ENCODE results near the gene HOXC6. TPM values are rescaled to one million over a fixed set of nuclear protein-coding genes. Genes with fewer than 3 reads are reported as not detected.

Gene HOXC6
- total RNA-seq, 4 donors from 2014 or later, result 0.48 TPM; not detected in 3

DNA sequence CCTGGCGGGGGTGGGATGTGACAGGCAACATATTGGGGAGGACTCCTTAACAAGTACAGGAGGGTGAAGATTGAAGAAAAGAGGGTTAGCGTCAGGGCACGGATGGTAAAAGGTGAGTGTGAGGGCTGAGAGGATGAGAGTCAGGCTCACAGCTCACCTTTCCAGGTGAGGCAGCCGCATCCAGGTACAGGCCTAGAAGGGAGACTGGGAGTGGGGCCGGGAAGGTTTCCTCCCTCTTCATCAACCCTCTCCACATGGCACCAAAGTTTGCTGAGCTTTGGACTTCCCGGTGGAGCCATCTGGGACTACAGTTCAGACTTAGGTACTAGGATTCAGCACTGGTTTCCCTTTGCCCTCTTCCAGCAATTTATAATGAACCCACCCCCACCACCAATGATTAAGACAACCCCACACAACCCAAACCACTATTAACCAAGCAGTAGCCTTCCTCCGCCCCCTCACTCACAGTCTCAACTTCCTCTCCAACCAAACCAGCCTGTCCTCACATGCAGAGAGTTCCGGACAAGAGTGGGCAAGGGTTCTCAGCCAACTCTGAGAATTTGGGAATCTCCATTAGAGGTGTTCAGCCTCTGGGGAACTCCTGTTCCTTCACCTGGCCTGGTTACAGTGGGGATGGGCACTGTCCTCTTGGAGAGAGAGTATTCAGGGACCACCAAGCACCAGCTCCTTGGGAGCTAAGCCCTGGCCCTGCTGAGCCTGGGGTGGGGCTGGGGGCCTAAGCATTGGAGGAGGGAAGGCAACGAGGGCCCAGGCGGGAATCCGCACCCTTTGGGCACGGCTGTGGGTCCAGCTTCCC, 23.0 kb downstream of the HOXC6 start:
- in situ Hi-C loops (cut with MboI; ENCODE audit: low pct_ligation_motif_present in 1 of 4, low pct_unique_long_range_greater_than_20kb in 1 of 4, low sequenced_read_pairs in 3 of 4), result no loop called here
- TF ChIP-seq, protein P1, sequence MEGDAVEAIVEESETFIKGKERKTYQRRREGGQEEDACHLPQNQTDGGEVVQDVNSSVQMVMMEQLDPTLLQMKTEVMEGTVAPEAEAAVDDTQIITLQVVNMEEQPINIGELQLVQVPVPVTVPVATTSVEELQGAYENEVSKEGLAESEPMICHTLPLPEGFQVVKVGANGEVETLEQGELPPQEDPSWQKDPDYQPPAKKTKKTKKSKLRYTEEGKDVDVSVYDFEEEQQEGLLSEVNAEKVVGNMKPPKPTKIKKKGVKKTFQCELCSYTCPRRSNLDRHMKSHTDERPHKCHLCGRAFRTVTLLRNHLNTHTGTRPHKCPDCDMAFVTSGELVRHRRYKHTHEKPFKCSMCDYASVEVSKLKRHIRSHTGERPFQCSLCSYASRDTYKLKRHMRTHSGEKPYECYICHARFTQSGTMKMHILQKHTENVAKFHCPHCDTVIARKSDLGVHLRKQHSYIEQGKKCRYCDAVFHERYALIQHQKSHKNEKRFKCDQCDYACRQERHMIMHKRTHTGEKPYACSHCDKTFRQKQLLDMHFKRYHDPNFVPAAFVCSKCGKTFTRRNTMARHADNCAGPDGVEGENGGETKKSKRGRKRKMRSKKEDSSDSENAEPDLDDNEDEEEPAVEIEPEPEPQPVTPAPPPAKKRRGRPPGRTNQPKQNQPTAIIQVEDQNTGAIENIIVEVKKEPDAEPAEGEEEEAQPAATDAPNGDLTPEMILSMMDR (IDR thresholded peaks at IDR 0.05), result no peak
- TF ChIP-seq POLR2AphosphoS5 (IDR thresholded peaks at IDR 0.05) (no peak), POLR2A (IDR thresholded peaks at IDR 0.05) (no peak), EP300 (IDR thresholded peaks at IDR 0.05; ENCODE audit: low read depth) (no peak)
- Histone ChIP-seq H3K27me3 (peaks cover 100% of the 10 kb centered on the region), H3K4me1 (peaks cover 0 to 44% (median 19%) of the 10 kb centered on the region in 4 donors), H3K27ac (no peak overlapping the region), H3K36me3 (no peaks in the 10 kb centered on the region), H3K9me3 (no peaks in the 10 kb centered on the region), H3K4me3 (no peak overlapping the region)
- DNase-seq, result no peak
- intact Hi-C loops (cut with DNase I; ENCODE audit: low total_unique reads), result no loop called here
- 32 to 38% methylated on average over 5 to 12 of the region's 12 CpGs for WGBS, 2 donors (ENCODE audit: low coverage in 1 of 2)

DNA sequence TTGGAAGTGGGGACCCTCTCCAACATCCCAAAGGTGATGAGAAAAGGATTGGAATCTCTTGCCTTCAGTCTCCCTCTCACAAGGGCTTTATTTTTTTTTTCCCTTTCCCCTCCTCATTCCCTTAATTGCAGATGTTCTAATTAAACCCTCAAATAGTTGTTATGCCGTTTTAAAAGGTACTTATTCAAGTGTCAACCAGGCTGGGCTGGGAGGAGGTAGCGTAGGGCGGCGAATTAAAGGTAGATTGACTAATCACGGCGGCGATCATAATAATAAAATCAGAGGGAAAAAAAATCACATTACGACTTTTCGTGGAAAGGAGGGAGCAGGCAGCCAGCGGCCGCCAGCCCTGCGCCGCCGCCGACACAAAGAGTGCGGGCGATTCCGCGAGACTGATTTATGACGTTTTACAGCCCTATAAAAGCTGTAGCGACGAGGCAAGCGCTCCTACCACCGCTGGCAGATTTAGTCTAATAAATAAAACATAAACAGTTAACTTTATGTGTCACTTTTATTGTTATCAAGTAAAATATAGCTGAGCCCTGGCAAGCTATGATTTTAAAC, 23.7 kb downstream of the HOXC6 start:
- no peak for DNase-seq
- intact Hi-C loops (cut with DNase I; ENCODE audit: low total_unique reads), result no loop called here

DNA sequence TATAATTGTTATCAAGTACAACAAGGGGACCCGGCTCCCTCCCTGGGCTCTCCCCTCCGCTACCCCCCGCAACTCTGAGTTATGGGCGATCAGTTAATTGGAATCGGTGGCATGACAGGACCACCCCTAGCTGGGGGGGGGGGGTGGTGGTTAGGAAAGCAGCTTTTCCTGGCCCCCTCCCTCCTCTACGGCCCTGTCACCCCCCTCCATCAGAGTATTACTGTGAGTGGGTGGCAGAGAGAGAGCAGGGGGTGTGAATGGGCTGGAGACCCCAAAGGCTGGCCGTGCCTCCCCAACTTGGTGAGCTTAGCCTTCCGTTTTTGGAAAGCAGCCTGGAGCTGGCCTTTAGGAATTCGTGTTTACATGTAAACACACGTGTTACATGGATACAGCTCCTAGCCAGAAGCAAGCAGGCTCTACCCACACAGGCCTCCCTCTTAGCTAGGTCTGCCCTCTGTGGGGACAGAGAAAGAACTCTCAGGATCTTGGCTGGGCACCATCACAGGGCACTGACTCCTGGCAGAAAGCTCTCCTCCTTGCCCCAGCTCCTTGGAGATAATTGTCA, 24.3 kb downstream of the HOXC6 start:
- TF ChIP-seq EP300 (IDR thresholded peaks at IDR 0.05; ENCODE audit: low read depth) (no peak), POLR2AphosphoS5 (IDR thresholded peaks at IDR 0.05) (no peak), POLR2A (IDR thresholded peaks at IDR 0.05) (no peak)
- TF ChIP-seq, protein P1 (IDR thresholded peaks at IDR 0.05), result no peak
- Histone ChIP-seq H3K27me3 (peaks cover 100% of the 10 kb centered on the region), H3K27ac (peak overlapping the region in 2 of 4 donors; percentile 25 to 64), H3K4me1 (peaks cover 0 to 35% (median 16%) of the 10 kb centered on the region in 4 donors), H3K36me3 (no peaks in the 10 kb centered on the region), H3K4me3 (no peak overlapping the region), H3K9me3 (no peaks in the 10 kb centered on the region)
- DNase-seq, result no peak
- in situ Hi-C loops (cut with MboI; ENCODE audit: low pct_ligation_motif_present in 1 of 4, low pct_unique_long_range_greater_than_20kb in 1 of 4, low sequenced_read_pairs in 3 of 4) (no loop called here), intact Hi-C loops (cut with DNase I; ENCODE audit: low total_unique reads) (no loop called here)
- 17 to 40% methylated on average over 1 to 8 of the region's 10 CpGs for WGBS, 2 donors (ENCODE audit: low coverage in 1 of 2)

More for the DNA sequence above, 23.7 kb downstream of the HOXC6 start:
- H3K4me3 ChIP-seq, result no peak overlapping the region
- peaks cover 100% of the 10 kb centered on the region for H3K27me3 ChIP-seq
- in situ Hi-C loops (cut with MboI; ENCODE audit: low pct_ligation_motif_present in 1 of 4, low pct_unique_long_range_greater_than_20kb in 1 of 4, low sequenced_read_pairs in 3 of 4), result no loop called here
- no peaks in the 10 kb centered on the region for H3K36me3 ChIP-seq
- H3K27ac ChIP-seq, result peak overlapping the region in 1 of 4 donors; percentile 64
- H3K4me1 ChIP-seq, result peaks cover 0 to 40% (median 19%) of the 10 kb centered on the region in 4 donors
- 22 to 33% methylated on average over 24 of the region's 24 CpGs for WGBS, 2 donors (ENCODE audit: low coverage in 1 of 2)
- TF ChIP-seq POLR2AphosphoS5 (IDR thresholded peaks at IDR 0.05), result peak in 2 of 3 donors; percentile 8 to 16
- no peak for TF ChIP-seq EP300 (IDR thresholded peaks at IDR 0.05; ENCODE audit: low read depth)
- no peaks in the 10 kb centered on the region for H3K9me3 ChIP-seq

DNA sequence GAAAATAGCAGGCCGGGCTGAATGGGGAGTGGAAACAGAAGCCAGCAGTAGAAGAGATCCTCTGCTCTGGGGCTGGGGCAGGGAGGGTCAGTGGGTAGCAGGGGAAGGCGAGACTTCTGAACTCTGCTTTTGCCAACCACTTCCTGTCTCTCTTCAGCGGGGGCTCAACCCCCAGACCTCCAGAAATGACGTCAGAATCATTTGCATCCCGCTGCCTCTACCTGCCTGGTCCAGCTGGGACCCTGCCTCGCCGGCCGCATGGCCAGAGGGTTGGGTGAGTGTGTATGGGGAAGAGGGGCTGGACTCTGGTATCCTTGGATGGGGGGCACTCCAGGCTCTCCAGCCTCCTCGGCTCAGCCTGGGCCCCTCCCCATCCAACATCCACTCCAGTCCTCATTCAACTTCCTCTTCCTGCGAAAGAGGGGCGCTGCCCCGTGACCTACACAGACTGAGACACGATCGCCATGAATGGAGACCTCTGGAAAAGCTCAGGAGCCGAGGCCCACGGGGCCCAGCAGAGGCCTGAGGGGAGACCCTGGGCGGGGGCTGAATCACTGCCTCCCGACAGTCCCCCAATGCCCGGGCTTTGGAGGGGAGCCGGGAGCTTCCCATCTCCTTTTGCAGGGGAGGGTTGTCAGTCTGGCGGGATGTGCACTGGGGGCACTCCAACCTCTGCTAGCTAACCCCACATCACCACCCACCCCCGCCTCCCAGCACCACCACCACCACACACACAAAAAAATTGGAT, 24.9 kb downstream of the HOXC6 start:
- WGBS, 2 donors (ENCODE audit: low coverage in 1 of 2), result 21 to 31% methylated on average over 2 to 22 of the region's 22 CpGs
- peaks cover 100% of the 10 kb centered on the region for H3K27me3 ChIP-seq
- in situ Hi-C loops (cut with MboI; ENCODE audit: low pct_ligation_motif_present in 1 of 4, low pct_unique_long_range_greater_than_20kb in 1 of 4, low sequenced_read_pairs in 3 of 4), result no loop called here
- intact Hi-C loops (cut with DNase I; ENCODE audit: low total_unique reads), result no loop called here
- peaks cover 0 to 33% (median 16%) of the 10 kb centered on the region in 4 donors for H3K4me1 ChIP-seq
- TF ChIP-seq, protein P1 (IDR thresholded peaks at IDR 0.05), result no peak
- TF ChIP-seq EP300 (IDR thresholded peaks at IDR 0.05; ENCODE audit: low read depth) (no peak), POLR2A (IDR thresholded peaks at IDR 0.05) (no peak), POLR2AphosphoS5 (IDR thresholded peaks at IDR 0.05) (peak in 1 of 3 donors; percentile 11)
- DNase-seq, result no peak
- H3K9me3 ChIP-seq, result no peaks in the 10 kb centered on the region
- peak overlapping the region; percentile 28 to 46 (median 41) for H3K4me3 ChIP-seq
- H3K36me3 ChIP-seq, result no peaks in the 10 kb centered on the region
- H3K27ac ChIP-seq, result peak overlapping the region; percentile 25 to 64 (median 52)
